ENCODE measurements around the gene DKC1.

Gene DKC1

GRCh38 chrX:154729439-154729838 is 33.2 kb upstream of the DKC1 start:
- TF ChIP-seq CTCF (IDR thresholded peaks at IDR 0.05; ENCODE audit: borderline replicate concordance, control extremely low read depth, extremely low read depth, insufficient read depth, missing control alignments) = no peak
- in situ Hi-C loops (cut with MboI; ENCODE audit: low sequenced_read_pairs, unreplicated experiment) = loop anchor here (25.0 kb wide), 1 partner anchor 142 kb away; the partner anchor contains the start of gene CTAG1A
- no peak for DNase-seq (ENCODE audit: low spot score)

- no peak for DNase-seq (ENCODE audit: low spot score)
- in situ Hi-C loops (cut with MboI; ENCODE audit: low sequenced_read_pairs, unreplicated experiment) = loop anchor here (25.0 kb wide), 1 partner anchor 143 kb away; the partner anchor contains the start of gene CTAG1A
- no peak for TF ChIP-seq CTCF (IDR thresholded peaks at IDR 0.05; ENCODE audit: borderline replicate concordance, control extremely low read depth, extremely low read depth, insufficient read depth, missing control alignments)
Observed at GRCh38 chrX:154730253-154730891, 32.3 kb upstream of the DKC1 start.

- in situ Hi-C loops (cut with MboI; ENCODE audit: low sequenced_read_pairs, unreplicated experiment) = loop anchor here (25.0 kb wide), 1 partner anchor 144 kb away; the partner anchor contains the start of gene CTAG1A
- DNase-seq (ENCODE audit: low spot score) = no peak
Observed at GRCh38 chrX:154731184-154731583, 31.5 kb upstream of the DKC1 start.

GRCh38 chrX:154731881-154732280 is 30.8 kb upstream of the DKC1 start:
- in situ Hi-C loops (cut with MboI; ENCODE audit: low sequenced_read_pairs, unreplicated experiment) = loop anchor here (25.0 kb wide), 1 partner anchor 145 kb away; the partner anchor contains the start of gene CTAG1A
- DNase-seq (ENCODE audit: low spot score) = no peak
- no peak for TF ChIP-seq CTCF (IDR thresholded peaks at IDR 0.05; ENCODE audit: borderline replicate concordance, control extremely low read depth, extremely low read depth, insufficient read depth, missing control alignments)

More at GRCh38 chrX:154731184-154731583, 31.5 kb upstream of the DKC1 start:
- TF ChIP-seq CTCF (IDR thresholded peaks at IDR 0.05; ENCODE audit: borderline replicate concordance, control extremely low read depth, extremely low read depth, insufficient read depth, missing control alignments) = no peak

GRCh38 chrX:154732421-154733065 is 30.1 kb upstream of the DKC1 start:
- in situ Hi-C loops (cut with MboI; ENCODE audit: low sequenced_read_pairs, unreplicated experiment) = loop anchor here (25.0 kb wide), 1 partner anchor 145 kb away; the partner anchor contains the start of gene CTAG1A
- DNase-seq (ENCODE audit: low spot score) = no peak
- no peak for TF ChIP-seq CTCF (IDR thresholded peaks at IDR 0.05; ENCODE audit: borderline replicate concordance, control extremely low read depth, extremely low read depth, insufficient read depth, missing control alignments)

GRCh38 chrX:154733066-154733425 is 29.6 kb upstream of the DKC1 start:
- in situ Hi-C loops (cut with MboI; ENCODE audit: low sequenced_read_pairs, unreplicated experiment) = loop anchor here (25.0 kb wide), 1 partner anchor 146 kb away; the partner anchor contains the start of gene CTAG1A
- DNase-seq (ENCODE audit: low spot score) = no peak
- no peak for TF ChIP-seq CTCF (IDR thresholded peaks at IDR 0.05; ENCODE audit: borderline replicate concordance, control extremely low read depth, extremely low read depth, insufficient read depth, missing control alignments)
